Hepatocyte (in vitro differentiated cells): ENCODE results near the gene FBXO8. TPM values are rescaled to one million over a fixed set of nuclear protein-coding genes. Genes with fewer than 3 reads are reported as not detected.

ENCODE experiments used
- DNase-seq: peaks from one replicate; pipeline ENCODE4 v3.0.0-alpha.2; 2016; ENCODE audit warnings: low spot score
- H2AFZ ChIP-seq: fragments of 200-600 bp; sonication (generic); 2 replicates; pipeline ENCODE4 v1.6.0; 2016; ENCODE audit warnings: antibody characterized with exemption, mild to moderate bottlenecking
- H3K27ac ChIP-seq: fragments of 200-600 bp; sonication (generic); 2 replicates; pipeline ENCODE4 v1.5.1; 2016; ENCODE audit warnings: mild to moderate bottlenecking
- H3K27me3 ChIP-seq: fragments of 200-600 bp; sonication (generic); 2 replicates; pipeline ENCODE4 v1.6.1; 2016
- H3K36me3 ChIP-seq: fragments of 200-600 bp; sonication (generic); replicated peaks from 2 replicates; pipeline ENCODE4 v1.5.1; 2016; ENCODE audit warnings: low read depth; ENCODE audit not compliant: insufficient read depth
- H3K4me1 ChIP-seq: fragments of 200-600 bp; sonication (generic); 2 replicates; pipeline ENCODE4 v1.5.1; 2016; ENCODE audit warnings: mild to moderate bottlenecking, moderate library complexity; ENCODE audit not compliant: insufficient read depth
- H3K4me2 ChIP-seq: fragments of 200-600 bp; sonication (generic); 2 replicates; pipeline ENCODE4 v1.6.0; 2016
- H3K4me3 ChIP-seq: fragments of 200-600 bp; sonication (generic); 2 replicates; pipeline ENCODE4 v1.5.1; 2016; ENCODE audit warnings: mild to moderate bottlenecking
- H3K79me2 ChIP-seq: fragments of 200-600 bp; sonication (generic); 2 replicates; pipeline ENCODE4 v1.6.0; 2017; ENCODE audit warnings: mild to moderate bottlenecking
- H3K9me2 ChIP-seq: fragments of 200-600 bp; sonication (generic); replicated peaks from 2 replicates; pipeline ENCODE4 v1.6.0; 2017; ENCODE audit warnings: mild to moderate bottlenecking; ENCODE audit not compliant: insufficient read depth
- H3K9me3 ChIP-seq: fragments of 200-600 bp; sonication (generic); 2 replicates; pipeline ENCODE4 v1.5.1; 2016; ENCODE audit warnings: low read depth, mild to moderate bottlenecking
- H4K20me1 ChIP-seq: fragments of 200-600 bp; sonication (generic); 2 replicates; pipeline ENCODE4 v1.6.0; 2016; ENCODE audit warnings: mild to moderate bottlenecking; ENCODE audit not compliant: insufficient read depth, poor library complexity, severe bottlenecking
- CTCF ChIP-seq: fragments of 200-600 bp; sonication (generic); IDR thresholded peaks from 2 replicates; pipeline ENCODE4 v1.5.1; 2016; ENCODE audit warnings: antibody characterized with exemption, mild to moderate bottlenecking; ENCODE audit not compliant: poor library complexity
- EZH2 ChIP-seq: fragments of 200-600 bp; sonication (generic); IDR thresholded peaks from 2 replicates; pipeline ENCODE4 v1.6.1; 2016; ENCODE audit warnings: antibody characterized with exemption, mild to moderate bottlenecking, borderline replicate concordance
- EZH2phosphoT487 ChIP-seq: fragments of 200-600 bp; sonication (generic); IDR thresholded peaks from one replicate; pipeline ENCODE4 v1.6.1; 2018; ENCODE audit warnings: antibody characterized with exemption, mild to moderate bottlenecking, low read depth, moderate library complexity; ENCODE audit not compliant: unreplicated experiment, severe bottlenecking
- WGBS: methylation state at CpG from one replicate; pipeline ENCODE4 v1.1.6; 2016; ENCODE audit warnings: low lambda C conversion rate; ENCODE audit errors: missing lambda C conversion rate; 5-methylcytosine and 5-hydroxymethylcytosine counted together
- polyA plus RNA-seq: library from polyadenylated mRNA; unstranded; fragments of >200 nt; fragmentation: Nextera tagmentation; extraction: Ambion mirVana; gene quantifications from 2 replicates; pipeline ENCODE4 v1.2.1, GENCODE V29; 2016
- total RNA-seq: library from RNA; depleted of rRNA; stranded (reverse); fragments of >200 nt; gene quantifications from 2 replicates; pipeline ENCODE4 v1.2.3, GENCODE V29; 2014

FBXO8 gene
- total and polyA plus RNA-seq, 2 experiments from 2014 or later = 21.3 to 35.7 TPM

- Histone ChIP-seq H3K27ac (peak overlapping the region; percentile 54), H3K4me2 (no peak overlapping the region), H3K79me2 (no peaks in the 10 kb centered on the region), H3K36me3 (no peaks in the 10 kb centered on the region), H2AFZ (no peak overlapping the region), H3K4me3 (no peak overlapping the region), H3K9me2 (no peaks in the 10 kb centered on the region), H4K20me1 (no peaks in the 10 kb centered on the region), H3K9me3 (no peaks in the 10 kb centered on the region), H3K4me1 (no peaks in the 10 kb centered on the region), H3K27me3 (no peaks in the 10 kb centered on the region)
- WGBS = 71% methylated on average over 2 of the region's 2 CpGs
- TF ChIP-seq EZH2phosphoT487 (no peak), EZH2 (no peak), CTCF (no peak)
- DNase-seq = no peak
Observed at GRCh38 chr4:174199735-174200134, 83.7 kb downstream of the FBXO8 start.

GRCh38 chr4:174198828-174199227, 84.6 kb downstream of the FBXO8 start:
- no peak overlapping the region for H3K4me3 ChIP-seq
- 44% methylated on average over 4 of the region's 4 CpGs for WGBS

GRCh38 chr4:174198396-174198795, 85.1 kb downstream of the FBXO8 start:
- H4K20me1 ChIP-seq = no peaks in the 10 kb centered on the region
- no peaks in the 10 kb centered on the region for H3K36me3 ChIP-seq
- no peaks in the 10 kb centered on the region for H3K9me3 ChIP-seq
- DNase-seq = no peak
- H3K27ac ChIP-seq = peak overlapping the region; percentile 26
- H3K4me1 ChIP-seq = peaks cover 5% of the 10 kb centered on the region
- H3K9me2 ChIP-seq = no peaks in the 10 kb centered on the region
- TF ChIP-seq EZH2 (no peak), CTCF (no peak), EZH2phosphoT487 (no peak)
- no peak overlapping the region for H2AFZ ChIP-seq
- WGBS = 92% methylated on average over 1 of the region's 1 CpG
- H3K4me2 ChIP-seq = no peak overlapping the region
- H3K4me3 ChIP-seq = no peak overlapping the region
- no peaks in the 10 kb centered on the region for H3K79me2 ChIP-seq
- no peaks in the 10 kb centered on the region for H3K27me3 ChIP-seq

More at GRCh38 chr4:174198828-174199227, 84.6 kb downstream of the FBXO8 start:
- peaks cover 3% of the 10 kb centered on the region for H3K4me1 ChIP-seq
- no peaks in the 10 kb centered on the region for H3K9me3 ChIP-seq
- no peaks in the 10 kb centered on the region for H3K9me2 ChIP-seq
- H4K20me1 ChIP-seq = no peaks in the 10 kb centered on the region
- TF ChIP-seq EZH2phosphoT487 (no peak), CTCF (no peak), EZH2 (no peak)
- no peak overlapping the region for H2AFZ ChIP-seq
- H3K27ac ChIP-seq = peak overlapping the region; percentile 54
- H3K79me2 ChIP-seq = no peaks in the 10 kb centered on the region
- peak overlapping the region; percentile 32 for H3K4me2 ChIP-seq
- no peaks in the 10 kb centered on the region for H3K36me3 ChIP-seq
- H3K27me3 ChIP-seq = no peaks in the 10 kb centered on the region
- DNase-seq = peak; percentile 41
